GM19468 (cell line): ENCODE measurements around the gene ASCC3.
"Not testable (repeated sequence)": the region's sequence is repeated elsewhere in the genome, so short reads cannot be mapped to it uniquely, and the experiment has no call there.

ENCODE experiments used
- ATAC-seq: cut with Tn5 transposase; IDR thresholded peaks from one replicate; pipeline ENCODE4 v1.9.1; 2021; ENCODE audit warnings: mild to moderate bottlenecking, moderate library complexity, moderate number of reproducible peaks; ENCODE audit not compliant: unreplicated experiment; ENCODE audit errors: extremely low read depth

ASCC3 gene

GRCh38 chr6:100880853-100881706 is at the start of gene ASCC3:
Gene ASCC3, minus strand, starts transcription at chr6:100881329. Its CDS starts 13,332 bp downstream, at chr6:100867997.
- peak; percentile 98 for ATAC-seq

- no peak for ATAC-seq
These were observed 44.6 kb upstream of the ASCC3 start for GRCh38 chr6:100925749-100926148.

- no peak for ATAC-seq
These were observed 43.6 kb upstream of the ASCC3 start for GRCh38 chr6:100924534-100925227.

GRCh38 chr6:100923481-100924165 is 42.5 kb upstream of the ASCC3 start:
- ATAC-seq: no peak

- no peak for ATAC-seq
These were observed 39.0 kb upstream of the ASCC3 start for GRCh38 chr6:100920028-100920605.

- ATAC-seq: no peak
These were observed 37.0 kb upstream of the ASCC3 start for GRCh38 chr6:100918152-100918551.

GRCh38 chr6:100915876-100916275 is 34.7 kb upstream of the ASCC3 start:
- ATAC-seq: no peak

- no peak for ATAC-seq
These were observed 32.5 kb upstream of the ASCC3 start for GRCh38 chr6:100913400-100914276.

GRCh38 chr6:100906325-100906724 is 25.2 kb upstream of the ASCC3 start:
- no peak for ATAC-seq

- ATAC-seq: no peak
These were observed 23.9 kb upstream of the ASCC3 start for GRCh38 chr6:100905067-100905466.

- ATAC-seq: no peak
These were observed 23.2 kb upstream of the ASCC3 start for GRCh38 chr6:100904316-100904715.

GRCh38 chr6:100901582-100901981 is 20.5 kb upstream of the ASCC3 start:
- ATAC-seq: no peak

- ATAC-seq: no peak
These were observed 18.1 kb upstream of the ASCC3 start for GRCh38 chr6:100899202-100899601.

- ATAC-seq: no peak
These were observed 16.5 kb upstream of the ASCC3 start for GRCh38 chr6:100897671-100898070.

GRCh38 chr6:100893743-100894142 is 12.6 kb upstream of the ASCC3 start:
- no peak for ATAC-seq

GRCh38 chr6:100892693-100893092 is 11.6 kb upstream of the ASCC3 start:
- no peak for ATAC-seq

- ATAC-seq: no peak
These were observed 11.0 kb upstream of the ASCC3 start for GRCh38 chr6:100892116-100892515.

GRCh38 chr6:100891079-100891478 is 9.9 kb upstream of the ASCC3 start:
- no peak for ATAC-seq

- not testable (repeated sequence) for ATAC-seq
These were observed 9.5 kb upstream of the ASCC3 start for GRCh38 chr6:100890646-100891045.

GRCh38 chr6:100889351-100889750 is 8.2 kb upstream of the ASCC3 start:
- no peak for ATAC-seq
